ENCODE results near the gene LIN7B. TPM values are rescaled to one million over a fixed set of nuclear protein-coding genes. Genes with fewer than 3 reads are reported as not detected.

Gene LIN7B
- total RNA-seq, 1 donor: 2.5 TPM

DNA sequence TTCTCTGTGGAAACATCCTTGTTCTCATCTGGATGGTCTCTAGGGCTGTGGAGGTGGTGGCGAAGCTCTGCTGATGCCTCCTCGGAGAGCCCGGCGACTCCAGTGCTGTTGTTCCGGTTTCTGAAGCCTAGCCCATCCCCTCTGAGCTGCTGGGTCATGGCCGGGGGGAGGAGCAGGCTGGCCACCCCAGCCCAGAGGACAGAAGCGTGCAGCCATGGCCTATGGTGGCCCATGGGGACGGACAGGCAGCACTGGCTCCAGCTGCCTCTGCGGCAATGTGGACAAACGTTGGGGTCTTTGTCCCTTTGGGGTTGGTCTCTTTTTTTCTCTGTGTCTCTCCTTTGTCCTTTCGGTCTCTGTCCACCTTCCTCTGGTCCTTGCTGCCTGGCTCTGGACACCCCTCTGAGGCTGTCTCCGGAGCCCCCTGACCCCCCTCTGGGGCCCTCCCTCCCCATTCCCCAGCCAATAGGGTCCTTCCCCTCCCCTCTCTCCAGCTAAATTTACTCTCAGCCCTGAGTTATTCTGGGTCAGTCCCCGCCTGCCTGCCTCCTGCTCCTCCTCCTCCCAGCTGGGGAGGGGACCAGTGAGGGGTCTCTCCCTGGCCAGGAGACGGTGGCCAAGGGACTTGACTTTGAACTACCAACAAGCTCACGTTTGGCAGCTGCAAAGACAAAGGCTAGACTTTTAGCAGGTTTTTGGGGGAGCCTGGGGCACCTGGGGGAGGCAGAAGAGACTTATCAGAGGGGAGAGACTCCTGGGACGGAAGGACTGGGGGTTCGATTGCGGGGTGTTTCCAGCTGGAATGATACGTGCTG, 41.0 kb downstream of the LIN7B start, which contains the start of gene HRC:
HRC (minus strand) TSS at position 392 of the 815 bp plus-strand sequence; CDS start at position 233, 159 bp downstream.
- H3K27me3 ChIP-seq (ENCODE audit: insufficient read depth, low read length): peaks cover 33% of the 10 kb centered on the region
- no peak within 1 kb of the TSS for H3K4me3 ChIP-seq (ENCODE audit: low read length)
- peaks cover 27% of the 10 kb centered on the region for H3K4me1 ChIP-seq (ENCODE audit: insufficient read depth, low read length)
- no peaks in the 10 kb centered on the region for H3K9me3 ChIP-seq (ENCODE audit: low read depth, low read length)

GRCh38 chr19:49155820-49156346, 41.7 kb downstream of the LIN7B start:
- Histone ChIP-seq H3K4me3 (ENCODE audit: low read length) (no peak overlapping the region), H3K4me1 (ENCODE audit: insufficient read depth, low read length) (peaks cover 21% of the 10 kb centered on the region), H3K27me3 (ENCODE audit: insufficient read depth, low read length) (peaks cover 26% of the 10 kb centered on the region), H3K9me3 (ENCODE audit: low read depth, low read length) (no peaks in the 10 kb centered on the region)

- Histone ChIP-seq H3K27me3 (ENCODE audit: insufficient read depth, low read length) (peaks cover 14% of the 10 kb centered on the region), H3K4me3 (ENCODE audit: low read length) (peak within 1 kb of the TSS; percentile 18), H3K9me3 (ENCODE audit: low read depth, low read length) (no peaks in the 10 kb centered on the region), H3K4me1 (ENCODE audit: insufficient read depth, low read length) (peaks cover 9% of the 10 kb centered on the region)
These were observed 43.5 kb downstream of the LIN7B start, which contains the start of gene TRPM4 for GRCh38 chr19:49157445-49158224. TRPM4 (plus strand) TSS chr19:49157792; CDS start chr19:49157867, 75 bp downstream.

- peaks cover 14% of the 10 kb centered on the region for H3K27me3 ChIP-seq (ENCODE audit: insufficient read depth, low read length)
- peaks cover 9% of the 10 kb centered on the region for H3K4me1 ChIP-seq (ENCODE audit: insufficient read depth, low read length)
- H3K4me3 ChIP-seq (ENCODE audit: low read length): no peak overlapping the region
- H3K9me3 ChIP-seq (ENCODE audit: low read depth, low read length): no peaks in the 10 kb centered on the region
These were observed 46.5 kb downstream of the LIN7B start for GRCh38 chr19:49160450-49161189.

DNA sequence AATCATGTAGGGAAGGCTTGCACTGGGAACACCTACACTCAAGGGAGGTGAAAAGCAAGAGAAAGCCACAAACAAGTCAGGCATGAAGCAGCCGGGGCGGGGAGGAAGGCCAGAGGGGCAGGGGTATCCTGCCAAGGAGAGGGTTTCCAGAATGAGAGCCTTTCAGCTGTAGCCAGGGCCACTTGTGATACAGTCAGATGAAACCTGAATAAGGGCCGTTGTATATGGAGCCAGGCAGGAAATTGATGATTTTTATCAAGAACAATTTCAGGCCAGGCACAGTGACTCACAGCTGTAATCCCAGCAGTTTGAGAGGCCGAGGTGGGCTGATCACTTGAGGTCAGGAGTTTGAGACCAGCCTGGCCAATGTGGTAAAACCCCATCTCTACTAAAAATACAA, 47.8 kb downstream of the LIN7B start:
- H3K9me3 ChIP-seq (ENCODE audit: low read depth, low read length): no peaks in the 10 kb centered on the region
- peaks cover 14% of the 10 kb centered on the region for H3K27me3 ChIP-seq (ENCODE audit: insufficient read depth, low read length)
- H3K4me3 ChIP-seq (ENCODE audit: low read length): no peak overlapping the region
- peaks cover 9% of the 10 kb centered on the region for H3K4me1 ChIP-seq (ENCODE audit: insufficient read depth, low read length)

DNA sequence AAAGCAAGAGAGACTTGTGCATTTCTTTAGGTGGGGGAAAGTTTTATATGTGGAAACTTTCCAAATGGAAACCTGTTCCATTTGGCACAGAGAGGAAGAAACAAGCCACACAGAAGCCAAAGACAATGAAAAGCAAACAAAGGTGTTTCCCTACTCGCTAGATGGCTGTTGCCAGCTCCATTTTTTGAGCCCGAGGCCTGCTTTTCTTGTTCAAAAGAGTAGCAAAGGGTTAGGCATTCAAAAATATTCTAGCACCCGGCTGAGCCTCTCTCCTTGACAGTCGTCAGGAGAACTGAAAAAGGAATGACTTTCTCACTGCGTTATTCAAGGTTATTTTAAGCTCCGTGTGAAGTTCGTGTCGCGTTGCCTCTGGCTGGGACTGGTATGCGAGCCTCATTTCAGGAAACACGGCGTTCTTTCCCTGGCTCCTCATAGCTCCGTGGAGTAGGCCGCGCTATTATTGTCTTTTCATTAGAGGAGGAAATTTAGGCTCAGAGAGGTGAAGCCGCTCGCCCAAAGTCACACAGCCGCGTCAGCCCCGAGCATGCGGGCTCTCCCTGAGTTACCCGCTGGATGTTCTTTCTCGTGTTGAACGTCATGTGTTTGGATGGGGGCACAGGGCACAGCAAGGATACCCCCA, 51.1 kb downstream of the LIN7B start:
- H3K4me3 ChIP-seq (ENCODE audit: low read length): no peak overlapping the region
- no peaks in the 10 kb centered on the region for H3K9me3 ChIP-seq (ENCODE audit: low read depth, low read length)
- H3K4me1 ChIP-seq (ENCODE audit: insufficient read depth, low read length): no peaks in the 10 kb centered on the region
- no peaks in the 10 kb centered on the region for H3K27me3 ChIP-seq (ENCODE audit: insufficient read depth, low read length)

DNA sequence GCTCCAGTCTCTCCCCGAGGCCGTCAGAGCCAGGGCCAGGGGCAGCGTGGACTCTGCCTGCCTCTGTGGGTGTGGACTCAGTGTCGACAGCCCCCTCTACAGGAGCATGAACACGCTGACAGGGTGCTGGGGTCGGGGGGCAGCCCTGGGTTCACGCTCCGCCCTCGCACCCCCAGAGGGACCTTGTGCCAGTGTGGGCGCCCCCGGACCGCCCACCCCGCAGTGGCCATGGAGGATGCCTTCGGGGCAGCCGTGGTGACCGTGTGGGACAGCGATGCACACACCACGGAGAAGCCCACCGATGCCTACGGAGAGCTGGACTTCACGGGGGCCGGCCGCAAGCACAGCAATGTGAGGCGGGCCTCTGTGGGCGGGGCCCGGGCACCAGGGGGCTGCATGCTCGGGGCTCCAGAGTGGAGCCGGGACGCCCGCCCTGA, 51.7 kb downstream of the LIN7B start:
- no peaks in the 10 kb centered on the region for H3K27me3 ChIP-seq (ENCODE audit: insufficient read depth, low read length)
- no peak overlapping the region for H3K4me3 ChIP-seq (ENCODE audit: low read length)
- H3K9me3 ChIP-seq (ENCODE audit: low read depth, low read length): no peaks in the 10 kb centered on the region
- no peaks in the 10 kb centered on the region for H3K4me1 ChIP-seq (ENCODE audit: insufficient read depth, low read length)

DNA sequence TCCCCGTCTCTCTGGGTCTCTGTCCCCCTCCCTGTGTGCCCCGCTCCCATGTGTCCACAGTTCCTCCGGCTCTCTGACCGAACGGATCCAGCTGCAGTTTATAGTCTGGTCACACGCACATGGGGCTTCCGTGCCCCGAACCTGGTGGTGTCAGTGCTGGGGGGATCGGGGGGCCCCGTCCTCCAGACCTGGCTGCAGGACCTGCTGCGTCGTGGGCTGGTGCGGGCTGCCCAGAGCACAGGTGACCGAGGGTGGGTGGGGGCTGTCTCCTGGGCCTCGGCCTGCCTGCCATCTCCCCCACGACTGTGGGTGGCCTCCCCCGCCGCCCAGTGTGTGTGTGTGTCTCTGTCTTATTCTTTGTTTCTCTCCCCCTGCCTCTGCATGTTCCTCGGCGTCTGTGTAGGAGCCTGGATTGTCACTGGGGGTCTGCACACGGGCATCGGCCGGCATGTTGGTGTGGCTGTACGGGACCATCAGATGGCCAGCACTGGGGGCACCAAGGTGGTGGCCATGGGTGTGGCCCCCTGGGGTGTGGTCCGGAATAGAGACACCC, 53.8 kb downstream of the LIN7B start:
- Histone ChIP-seq H3K27me3 (ENCODE audit: insufficient read depth, low read length) (no peaks in the 10 kb centered on the region), H3K4me1 (ENCODE audit: insufficient read depth, low read length) (no peaks in the 10 kb centered on the region), H3K9me3 (ENCODE audit: low read depth, low read length) (no peaks in the 10 kb centered on the region), H3K4me3 (ENCODE audit: low read length) (no peak overlapping the region)

Other genes with a start within 250 kb of the LIN7B start
- 1.3 TPM for gene PLEKHA4, start 245.8 kb upstream of the LIN7B start, total RNA-seq
- gene PPP1R15A, start 241.9 kb upstream of the LIN7B start, total RNA-seq: 644 TPM
- 0.31 TPM for gene TULP2, start 215.6 kb upstream of the LIN7B start, total RNA-seq
- gene NUCB1, start 214.1 kb upstream of the LIN7B start, total RNA-seq: 166 TPM
- gene DHDH, start 180.7 kb upstream of the LIN7B start, total RNA-seq: 0.21 TPM
- 26.6 TPM for gene BAX, start 159.5 kb upstream of the LIN7B start, total RNA-seq
- 2,689 TPM for gene FTL, start 149.1 kb upstream of the LIN7B start, total RNA-seq
- 10.0 TPM for gene GYS1, start 121.1 kb upstream of the LIN7B start, total RNA-seq
- gene RUVBL2, start 120.5 kb upstream of the LIN7B start, total RNA-seq: 19.9 TPM
- not detected for gene LHB, start 97.3 kb upstream of the LIN7B start, total RNA-seq
- not detected for gene CGB3, start 90.0 kb upstream of the LIN7B start, total RNA-seq
- gene CGB2, start 82.5 kb upstream of the LIN7B start, total RNA-seq: not detected
- not detected for gene CGB1, start 77.5 kb upstream of the LIN7B start, total RNA-seq
- not detected for gene CGB5, start 70.5 kb upstream of the LIN7B start, total RNA-seq
- gene CGB8, start 65.3 kb upstream of the LIN7B start, total RNA-seq: not detected
- not detected for gene CGB7, start 56.6 kb upstream of the LIN7B start, total RNA-seq
- gene NTF4, start 49.6 kb upstream of the LIN7B start, total RNA-seq: not detected
- gene KCNA7, start 41.7 kb upstream of the LIN7B start, total RNA-seq: under 0.01 TPM
- gene SNRNP70, start 28.9 kb upstream of the LIN7B start, total RNA-seq: 136 TPM
- gene C19orf73, start 4.8 kb downstream of the LIN7B start, total RNA-seq: 3.5 TPM
- 1.2 TPM for gene PPFIA3, start 5.2 kb downstream of the LIN7B start, total RNA-seq
- not detected for gene HRC, start 41.0 kb downstream of the LIN7B start, total RNA-seq
- 1.5 TPM for gene TRPM4, start 43.4 kb downstream of the LIN7B start, total RNA-seq
- 0.73 TPM for gene SLC6A16, start 210.8 kb downstream of the LIN7B start, total RNA-seq
- gene CD37, start 221.0 kb downstream of the LIN7B start, total RNA-seq: 229 TPM
- 0.10 TPM for gene TEAD2, start 248.0 kb downstream of the LIN7B start, total RNA-seq
- gene DKKL1, start 249.5 kb downstream of the LIN7B start, total RNA-seq: not detected